K562 (cell line): ENCODE data around the gene GPN1. TPM values are rescaled to one million over a fixed set of nuclear protein-coding genes. Genes with fewer than 3 reads are reported as not detected.

Source experiments
- JUNB ChIP-seq: fragments of 450-650 bp; formaldehyde crosslinking; conservative IDR thresholded peaks from 2 replicates; pipeline ENCODE4 v1.4.0; 2020; ENCODE audit warnings: mild to moderate bottlenecking
- MCM7 ChIP-seq, 2 experiments: fragments of 450-650 bp; IDR thresholded peaks; 2 replicates each; pipeline ENCODE4 v1.6.1; 2016 to 2018
- SRF ChIP-seq, 2 experiments: fragments of 250-450, 450-650 bp in 1 of 2; sonication (Bioruptor Pico) in 1 of 2; sonication (generic) in 1 of 2; formaldehyde crosslinking; IDR thresholded peaks; 2 replicates each; pipeline versions ENCODE4 v1.5.0 to v1.5.1; 2020 to 2022; ENCODE audit warnings: mild to moderate bottlenecking in 1 of 2, missing genetic modification reagents in 1 of 2
- TBL1XR1 ChIP-seq, 2 experiments: IDR thresholded peaks; 2 replicates each; pipeline ENCODE4 v1.6.1; 2012; ENCODE audit warnings: improper control_type of control experiment in 2 of 2, low read length in 2 of 2, mild to moderate bottlenecking in 1 of 2
- TCF7 ChIP-seq: sonication (generic); IDR thresholded peaks from 2 replicates; pipeline ENCODE4 v1.6.1; 2016; ENCODE audit warnings: antibody characterized with exemption, borderline replicate concordance
- polyA plus RNA-seq, 8 experiments: library from polyadenylated mRNA; depleted of rRNA in 4 of 8; stranded (reverse) in 5 of 8; unstranded in 3 of 8; fragments of >200 nt; fragmentation: Nextera tagmentation in 2 of 8; fragmentation: Illumina TruSeq in 1 of 8; extraction: Ambion mirVana in 2 of 8; extraction: Trizol in 1 of 8; gene quantifications; 2 replicates each; pipeline versions ENCODE4 v1.2.1 to v1.2.3, GENCODE V29; 2011 to 2014; ENCODE audit warnings: inconsistent platforms in 1 of 8, missing spikeins in 1 of 8
- total RNA-seq, 7 experiments: library from RNA; depleted of rRNA in 6 of 7; stranded (reverse); fragments of >200 nt in 6 of 7; fragmentation: Illumina TruSeq in 2 of 7; extraction: Trizol in 2 of 7; gene quantifications; 2 replicates each; pipeline versions ENCODE4 v1.2.1 to v1.2.3, GENCODE V29; 2011 to 2021; ENCODE audit warnings: low replicate concordance in 1 of 7
- TF ChIP-seq, protein P1 (sequence below), 2 experiments: fragments of 450-650 bp; IDR thresholded peaks; 2 replicates each; pipeline ENCODE4 v1.6.1; 2016; ENCODE audit warnings: mild to moderate bottlenecking in 2 of 2, borderline replicate concordance in 1 of 2, low read depth in 1 of 2, moderate library complexity in 1 of 2
- TF ChIP-seq, protein P2 (sequence below): IDR thresholded peaks from 2 replicates; pipeline ENCODE4 v1.6.1; 2011; ENCODE audit warnings: borderline replicate concordance, low read depth, mild to moderate bottlenecking, moderate library complexity, low read length; ENCODE audit not compliant: insufficient read depth, poor library complexity, severe bottlenecking
- TF ChIP-seq, protein P3 (sequence below), 2 experiments: fragments of 450-650 bp in 1 of 2; IDR thresholded peaks; 2 replicates each; pipeline ENCODE4 v1.6.1; 2011 to 2017; ENCODE audit warnings: low read depth in 2 of 2, antibody characterized with exemption in 1 of 2, borderline replicate concordance in 1 of 2, low read length in 1 of 2, mild to moderate bottlenecking in 1 of 2, mixed read lengths in 1 of 2; ENCODE audit not compliant: control insufficient read depth in 1 of 2

Gene GPN1
- total and polyA plus RNA-seq, 9 of the 15 experiments (the other 6 are each of a cell fraction or from before 2014, with no cell fraction given), result 23.4 to 171 (median 48.2) TPM

DNA sequence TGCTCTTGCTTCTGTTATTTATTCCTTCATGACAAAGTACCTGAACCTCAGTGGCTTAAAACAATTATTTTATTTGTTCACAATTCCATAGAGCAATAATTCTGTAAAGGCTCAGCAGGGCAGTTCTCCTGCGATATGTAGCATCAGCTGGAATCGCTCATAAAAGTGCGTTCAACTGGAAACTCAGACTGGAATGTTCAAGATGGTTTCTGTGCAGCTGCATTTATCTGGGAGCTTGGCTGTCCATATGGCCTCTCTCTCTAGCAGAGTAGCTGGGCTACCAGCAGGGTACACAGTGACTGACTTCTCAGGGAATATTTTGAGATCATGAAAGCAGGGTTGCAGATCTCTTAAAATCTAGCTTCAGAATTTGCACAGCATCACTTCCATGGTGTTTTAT is 13.5 kb upstream of the GPN1 start (continued):
- TF ChIP-seq, protein P1, sequence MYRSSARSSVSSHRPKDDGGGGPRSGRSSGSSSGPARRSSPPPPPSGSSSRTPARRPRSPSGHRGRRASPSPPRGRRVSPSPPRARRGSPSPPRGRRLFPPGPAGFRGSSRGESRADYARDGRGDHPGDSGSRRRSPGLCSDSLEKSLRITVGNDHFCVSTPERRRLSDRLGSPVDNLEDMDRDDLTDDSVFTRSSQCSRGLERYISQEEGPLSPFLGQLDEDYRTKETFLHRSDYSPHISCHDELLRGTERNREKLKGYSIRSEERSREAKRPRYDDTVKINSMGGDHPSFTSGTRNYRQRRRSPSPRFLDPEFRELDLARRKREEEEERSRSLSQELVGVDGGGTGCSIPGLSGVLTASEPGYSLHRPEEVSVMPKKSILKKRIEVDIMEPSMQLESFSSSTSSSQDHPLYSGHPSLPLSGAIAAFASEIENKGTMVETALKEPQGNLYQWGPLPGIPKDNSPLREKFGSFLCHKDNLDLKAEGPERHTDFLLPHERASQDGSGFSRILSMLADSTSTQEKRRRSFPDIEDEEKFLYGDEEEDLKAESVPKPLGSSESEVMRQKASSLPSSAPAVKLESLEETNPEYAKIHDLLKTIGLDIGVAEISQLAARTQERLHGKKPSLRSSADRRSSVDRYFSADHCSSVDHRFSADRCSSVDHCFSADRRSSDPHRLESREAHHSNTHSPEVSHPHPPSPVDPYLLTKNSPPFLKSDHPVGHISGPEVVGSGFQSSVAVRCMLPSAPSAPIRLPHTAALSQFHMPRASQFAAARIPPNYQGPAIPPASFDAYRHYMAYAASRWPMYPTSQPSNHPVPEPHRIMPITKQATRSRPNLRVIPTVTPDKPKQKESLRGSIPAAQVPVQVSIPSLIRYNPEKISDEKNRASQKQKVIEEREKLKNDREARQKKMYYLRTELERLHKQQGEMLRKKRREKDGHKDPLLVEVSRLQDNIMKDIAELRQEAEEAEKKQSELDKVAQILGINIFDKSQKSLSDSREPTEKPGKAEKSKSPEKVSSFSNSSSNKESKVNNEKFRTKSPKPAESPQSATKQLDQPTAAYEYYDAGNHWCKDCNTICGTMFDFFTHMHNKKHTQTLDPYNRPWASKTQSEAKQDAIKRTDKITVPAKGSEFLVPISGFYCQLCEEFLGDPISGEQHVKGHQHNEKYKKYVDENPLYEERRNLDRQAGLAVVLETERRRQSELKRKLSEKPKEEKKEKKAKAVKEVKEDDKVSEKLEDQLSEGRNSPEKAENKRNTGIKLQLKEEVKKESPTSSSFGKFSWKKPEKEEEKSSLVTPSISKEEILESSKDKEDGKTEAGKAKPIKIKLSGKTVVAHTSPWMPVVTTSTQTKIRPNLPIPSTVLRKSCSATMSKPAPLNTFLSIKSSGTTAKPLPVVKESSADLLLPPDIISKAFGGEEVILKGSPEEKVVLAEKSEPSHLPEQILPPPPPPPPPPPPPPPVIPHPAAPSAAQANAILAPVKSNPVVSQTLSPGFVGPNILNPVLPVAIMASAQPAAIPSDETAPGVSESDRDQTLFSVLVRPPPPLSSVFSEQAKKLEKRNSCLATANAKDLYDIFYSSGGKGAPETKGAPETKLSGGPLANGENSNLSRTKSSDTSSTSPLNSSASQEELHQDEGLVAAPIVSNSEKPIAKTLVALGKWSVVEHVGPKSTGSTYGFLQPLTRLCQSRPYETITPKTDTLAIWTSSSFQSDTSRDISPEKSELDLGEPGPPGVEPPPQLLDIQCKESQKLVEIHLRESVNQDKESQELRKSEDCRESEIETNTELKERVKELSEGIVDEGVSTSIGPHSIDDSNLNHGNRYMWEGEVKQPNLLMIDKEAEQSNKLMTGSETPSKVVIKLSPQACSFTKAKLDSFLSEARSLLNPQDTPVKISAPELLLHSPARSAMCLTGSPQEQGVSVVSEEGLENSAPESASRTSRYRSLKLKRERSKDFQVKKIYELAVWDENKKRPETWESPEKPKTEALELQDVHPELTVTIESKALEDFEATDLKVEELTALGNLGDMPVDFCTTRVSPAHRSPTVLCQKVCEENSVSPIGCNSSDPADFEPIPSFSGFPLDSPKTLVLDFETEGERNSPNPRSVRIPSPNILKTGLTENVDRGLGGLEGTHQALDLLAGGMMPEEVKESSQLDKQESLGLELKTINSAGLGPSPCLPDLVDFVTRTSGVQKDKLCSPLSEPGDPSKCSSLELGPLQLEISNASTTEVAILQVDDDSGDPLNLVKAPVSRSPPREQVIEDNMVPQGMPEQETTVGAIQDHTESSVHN (IDR thresholded peaks at IDR 0.05; ENCODE audit: borderline replicate concordance in 1 of 2, low read depth in 1 of 2), result no peak
- no peak for TF ChIP-seq TCF7
- no peak for TF ChIP-seq JUNB
- TF ChIP-seq, protein P2, sequence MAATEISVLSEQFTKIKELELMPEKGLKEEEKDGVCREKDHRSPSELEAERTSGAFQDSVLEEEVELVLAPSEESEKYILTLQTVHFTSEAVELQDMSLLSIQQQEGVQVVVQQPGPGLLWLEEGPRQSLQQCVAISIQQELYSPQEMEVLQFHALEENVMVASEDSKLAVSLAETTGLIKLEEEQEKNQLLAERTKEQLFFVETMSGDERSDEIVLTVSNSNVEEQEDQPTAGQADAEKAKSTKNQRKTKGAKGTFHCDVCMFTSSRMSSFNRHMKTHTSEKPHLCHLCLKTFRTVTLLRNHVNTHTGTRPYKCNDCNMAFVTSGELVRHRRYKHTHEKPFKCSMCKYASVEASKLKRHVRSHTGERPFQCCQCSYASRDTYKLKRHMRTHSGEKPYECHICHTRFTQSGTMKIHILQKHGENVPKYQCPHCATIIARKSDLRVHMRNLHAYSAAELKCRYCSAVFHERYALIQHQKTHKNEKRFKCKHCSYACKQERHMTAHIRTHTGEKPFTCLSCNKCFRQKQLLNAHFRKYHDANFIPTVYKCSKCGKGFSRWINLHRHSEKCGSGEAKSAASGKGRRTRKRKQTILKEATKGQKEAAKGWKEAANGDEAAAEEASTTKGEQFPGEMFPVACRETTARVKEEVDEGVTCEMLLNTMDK, result no peak
- TF ChIP-seq MCM7 (IDR thresholded peaks at IDR 0.05), result no peak
- no peak for TF ChIP-seq TBL1XR1 (IDR thresholded peaks at IDR 0.05; ENCODE audit: low read length in 2 of 2)
- no peak for TF ChIP-seq SRF (CRISPR knock-in tag; IDR thresholded peaks at IDR 0.05)
- TF ChIP-seq, protein P3, sequence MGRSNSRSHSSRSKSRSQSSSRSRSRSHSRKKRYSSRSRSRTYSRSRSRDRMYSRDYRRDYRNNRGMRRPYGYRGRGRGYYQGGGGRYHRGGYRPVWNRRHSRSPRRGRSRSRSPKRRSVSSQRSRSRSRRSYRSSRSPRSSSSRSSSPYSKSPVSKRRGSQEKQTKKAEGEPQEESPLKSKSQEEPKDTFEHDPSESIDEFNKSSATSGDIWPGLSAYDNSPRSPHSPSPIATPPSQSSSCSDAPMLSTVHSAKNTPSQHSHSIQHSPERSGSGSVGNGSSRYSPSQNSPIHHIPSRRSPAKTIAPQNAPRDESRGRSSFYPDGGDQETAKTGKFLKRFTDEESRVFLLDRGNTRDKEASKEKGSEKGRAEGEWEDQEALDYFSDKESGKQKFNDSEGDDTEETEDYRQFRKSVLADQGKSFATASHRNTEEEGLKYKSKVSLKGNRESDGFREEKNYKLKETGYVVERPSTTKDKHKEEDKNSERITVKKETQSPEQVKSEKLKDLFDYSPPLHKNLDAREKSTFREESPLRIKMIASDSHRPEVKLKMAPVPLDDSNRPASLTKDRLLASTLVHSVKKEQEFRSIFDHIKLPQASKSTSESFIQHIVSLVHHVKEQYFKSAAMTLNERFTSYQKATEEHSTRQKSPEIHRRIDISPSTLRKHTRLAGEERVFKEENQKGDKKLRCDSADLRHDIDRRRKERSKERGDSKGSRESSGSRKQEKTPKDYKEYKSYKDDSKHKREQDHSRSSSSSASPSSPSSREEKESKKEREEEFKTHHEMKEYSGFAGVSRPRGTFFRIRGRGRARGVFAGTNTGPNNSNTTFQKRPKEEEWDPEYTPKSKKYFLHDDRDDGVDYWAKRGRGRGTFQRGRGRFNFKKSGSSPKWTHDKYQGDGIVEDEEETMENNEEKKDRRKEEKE (IDR thresholded peaks at IDR 0.05; ENCODE audit: borderline replicate concordance in 1 of 2, control insufficient read depth in 1 of 2, low read depth in 2 of 2, low read length in 1 of 2), result no peak
